HG02678 (cell line): ENCODE measurements around the gene SERF1B.
"Not testable (repeated sequence)": the region's sequence is repeated elsewhere in the genome, so short reads cannot be mapped to it uniquely, and the experiment has no call there.

Experiments used
- ATAC-seq: cut with Tn5 transposase; IDR thresholded peaks from one replicate; pipeline ENCODE4 v1.9.1; 2021; ENCODE audit warnings: mild to moderate bottlenecking, moderate library complexity; ENCODE audit not compliant: unreplicated experiment

SERF1B gene

DNA sequence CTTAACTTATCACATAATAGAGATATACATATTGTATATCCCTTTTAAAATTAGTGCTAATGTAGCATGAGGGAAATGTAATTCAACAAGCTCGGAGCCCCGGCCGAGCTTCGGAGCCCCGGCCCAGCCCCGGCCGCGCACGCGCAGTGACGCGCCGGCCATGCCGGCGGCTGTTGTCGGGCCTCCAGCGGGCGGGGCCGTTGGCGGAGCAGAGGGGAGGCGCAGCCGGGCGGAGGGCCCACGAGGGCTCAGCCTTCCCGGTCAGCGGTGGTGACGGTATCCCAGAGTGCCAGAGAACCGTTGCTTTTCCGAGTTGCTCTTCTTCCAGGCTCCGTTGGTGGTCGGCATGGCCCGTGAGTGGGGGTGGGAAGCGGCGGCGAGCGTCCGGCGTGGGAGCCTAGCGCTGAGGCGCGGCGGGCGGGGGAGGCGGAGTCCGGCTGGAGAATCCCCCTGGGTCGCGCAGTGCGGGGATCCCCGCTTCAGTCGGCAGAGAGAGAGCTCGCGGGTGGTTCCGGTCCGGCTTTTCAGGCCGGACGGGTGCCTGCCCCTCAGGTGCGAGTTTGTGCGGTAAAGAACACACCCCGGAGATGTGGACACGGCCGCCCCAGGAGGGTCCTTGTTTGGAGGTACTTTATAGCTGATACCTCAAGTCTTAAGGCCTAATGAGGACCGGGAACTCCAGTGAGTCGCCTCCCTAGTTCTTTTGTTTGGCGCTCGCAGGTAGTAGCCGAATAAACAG, at the start of gene SERF1B:
SERF1B (plus strand) TSS at position 146 of the 739 bp plus-strand sequence; CDS start at position 347, 201 bp downstream.
- ATAC-seq, result peak; percentile 94

DNA sequence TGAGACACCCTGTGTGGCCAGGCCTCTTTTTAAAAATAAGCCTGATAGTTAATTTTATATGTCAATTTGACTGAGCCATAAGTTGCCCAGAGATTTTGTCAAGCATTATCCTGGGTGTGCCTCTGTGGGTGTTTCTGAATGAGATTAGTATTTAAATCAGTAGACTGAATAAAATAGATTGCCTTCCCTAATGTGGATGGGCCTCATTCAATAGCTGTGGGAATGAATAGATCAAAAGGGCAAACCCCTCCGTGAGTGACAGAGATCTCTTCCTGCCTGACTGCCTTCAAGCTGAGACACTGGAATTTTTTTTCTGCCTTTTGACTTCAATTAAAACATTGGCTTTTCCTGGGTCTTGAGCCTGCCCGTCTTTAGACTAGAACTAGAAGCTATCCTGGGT, 33.3 kb upstream of the SERF1B start:
- ATAC-seq, result not testable (repeated sequence)

DNA sequence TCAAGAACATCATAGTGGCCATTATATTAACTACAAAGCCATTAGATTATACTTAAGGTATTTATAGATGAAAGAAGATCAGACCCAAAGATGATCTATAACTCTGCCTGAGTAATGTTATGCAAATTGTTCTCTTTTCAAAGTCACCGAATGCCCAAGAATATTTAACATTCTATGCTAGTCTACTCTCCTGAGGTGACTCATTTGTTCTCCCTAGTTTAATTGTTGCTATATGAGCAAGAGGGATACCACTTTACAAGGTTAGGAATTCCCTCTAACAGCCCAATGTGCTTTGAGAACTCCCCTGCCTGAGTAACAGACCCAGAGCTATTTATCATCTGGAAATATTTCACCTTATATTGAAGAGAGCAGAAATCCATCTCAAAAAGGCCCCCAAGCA, 29.5 kb upstream of the SERF1B start:
- not testable (repeated sequence) for ATAC-seq

DNA sequence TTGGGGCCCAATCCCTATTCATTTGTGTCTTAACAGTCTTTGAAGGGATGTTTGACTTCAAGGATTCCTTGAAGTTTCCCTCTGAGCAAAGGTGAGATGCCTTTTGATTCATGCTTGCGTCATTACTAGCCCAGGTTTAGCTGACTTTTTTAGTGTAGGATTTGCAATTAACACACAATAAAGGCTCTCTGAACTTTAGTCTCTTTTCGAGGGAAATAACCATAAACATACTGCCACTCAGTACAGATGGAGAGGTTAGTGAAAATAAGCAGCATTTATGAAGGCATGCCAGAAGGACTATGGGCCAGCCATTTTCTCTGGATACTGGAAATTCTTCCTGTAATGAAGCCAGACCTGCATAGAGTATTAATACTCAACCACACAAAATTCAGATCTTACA, 4.4 kb upstream of the SERF1B start:
- ATAC-seq, result not testable (repeated sequence)

DNA sequence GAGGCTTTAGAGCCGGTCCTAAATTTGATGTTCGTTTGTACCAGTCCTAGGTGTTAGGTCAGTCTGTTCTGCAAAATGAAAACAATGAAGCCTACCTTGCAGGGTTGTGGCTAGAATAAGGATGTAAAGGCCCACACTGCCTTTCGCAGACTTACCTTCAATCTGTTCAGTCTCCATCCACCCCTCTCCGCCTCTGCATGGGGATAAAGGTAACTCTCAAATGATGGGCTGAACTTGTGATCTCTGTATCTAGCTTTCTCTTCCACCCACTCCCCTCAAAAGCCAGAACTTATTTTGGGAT, 744 bp downstream of the SERF1B start:
- peak; percentile 17 for ATAC-seq

DNA sequence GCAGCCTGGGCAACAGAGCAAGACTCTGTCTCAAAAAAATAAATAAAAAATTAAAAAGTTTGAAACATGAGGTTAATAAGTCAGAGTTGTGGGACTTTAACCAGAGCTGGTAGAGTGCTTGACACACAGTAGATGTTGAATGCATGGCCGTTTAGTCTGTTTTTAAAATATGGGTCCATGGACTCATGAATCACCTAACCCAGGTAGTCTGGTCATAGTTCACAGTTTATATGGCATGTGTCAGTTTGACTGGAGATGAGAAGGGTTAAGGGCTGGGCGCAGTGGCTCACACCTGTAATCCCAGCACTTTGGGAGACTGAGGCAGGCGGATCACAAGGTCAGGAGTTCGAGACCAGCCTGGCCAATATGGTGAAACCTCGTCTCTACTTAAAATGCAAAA, 6.2 kb downstream of the SERF1B start:
- not testable (repeated sequence) for ATAC-seq

DNA sequence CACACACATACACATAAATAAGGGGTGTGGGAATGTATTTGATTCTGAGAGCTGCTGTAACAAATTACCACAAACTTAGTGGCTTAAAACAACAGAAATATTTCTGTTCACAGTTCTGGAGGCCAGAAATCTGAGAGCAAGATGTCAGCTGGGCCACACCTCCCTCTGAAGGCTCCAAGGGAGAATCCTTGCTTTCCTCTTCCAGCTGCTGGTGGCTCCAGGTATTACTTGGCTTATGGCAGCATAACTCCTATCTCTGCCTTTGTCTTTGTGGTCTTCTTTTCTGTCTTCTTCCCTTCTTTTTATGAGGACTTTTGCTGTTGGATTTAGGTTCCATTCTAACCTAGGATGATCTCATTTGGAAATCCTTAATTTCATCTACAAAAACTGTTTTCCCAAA, 16.4 kb downstream of the SERF1B start:
- not testable (repeated sequence) for ATAC-seq

DNA sequence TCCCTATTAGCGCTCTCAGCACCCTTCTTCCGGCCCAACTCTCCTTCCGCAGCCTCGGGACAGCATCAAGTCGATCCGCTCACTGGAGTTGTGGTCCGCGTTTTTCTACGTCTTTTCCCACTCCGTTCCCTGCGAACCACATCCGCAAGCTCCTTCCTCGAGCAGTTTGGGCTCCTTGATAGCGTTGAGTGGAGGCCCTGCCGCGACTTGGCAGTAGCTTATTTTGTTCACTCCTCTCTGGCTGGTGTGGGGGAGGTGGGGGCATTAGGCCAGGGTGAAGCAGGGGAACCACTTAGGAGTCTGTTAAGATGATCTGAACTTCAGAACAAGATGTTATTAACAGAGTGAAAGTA, 24.7 kb downstream of the SERF1B start:
- ATAC-seq, result not testable (repeated sequence)

DNA sequence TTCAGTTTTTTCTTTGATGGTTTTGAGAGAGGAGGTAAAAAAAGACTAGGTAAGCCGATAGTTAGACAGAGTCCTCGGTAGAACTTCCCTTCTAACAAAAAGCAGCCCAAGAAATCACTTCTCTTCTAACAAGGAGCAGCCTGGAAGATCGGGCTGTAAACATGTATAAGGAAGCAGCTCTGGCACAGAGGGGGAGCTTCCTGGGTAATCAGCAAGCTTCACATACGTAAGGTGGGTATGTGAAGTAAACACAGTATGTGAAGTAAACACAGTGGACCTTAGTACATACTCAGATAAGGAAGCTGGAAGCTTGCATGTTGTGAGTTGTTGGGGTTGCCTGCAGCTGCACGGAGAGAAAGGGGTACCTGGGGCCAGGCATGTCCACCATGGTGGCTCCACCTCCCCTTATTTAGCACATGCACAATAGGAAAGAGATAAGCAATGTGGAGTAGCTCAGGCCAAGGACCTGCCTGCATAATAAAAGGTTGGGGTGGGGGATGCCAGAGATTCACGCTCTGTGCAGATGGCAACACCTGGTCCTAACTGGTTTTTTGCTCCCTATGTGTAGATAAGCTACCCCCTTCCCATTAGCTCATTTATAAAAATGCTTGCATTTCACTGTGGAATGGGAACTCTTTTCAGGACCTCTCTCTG, 31.4 kb downstream of the SERF1B start:
- not testable (repeated sequence) for ATAC-seq

DNA sequence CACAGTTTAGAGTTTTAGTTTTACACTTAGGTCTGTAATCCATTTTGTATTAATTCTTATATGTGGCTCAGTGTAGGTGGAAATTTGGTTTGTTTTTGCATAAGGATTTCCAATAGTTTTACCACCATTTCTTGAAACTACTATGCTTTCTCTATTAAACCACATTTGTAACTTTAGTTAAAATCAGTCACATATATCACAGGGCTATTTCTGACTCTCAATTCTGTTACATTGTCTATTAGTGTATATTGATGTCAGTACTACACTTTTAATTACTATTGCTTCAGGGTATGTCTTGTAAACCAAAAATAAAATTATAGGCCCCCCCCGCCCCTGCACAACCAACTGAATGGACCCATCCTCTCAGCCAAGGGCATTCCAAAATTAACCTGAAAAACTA, 32.1 kb downstream of the SERF1B start:
- not testable (repeated sequence) for ATAC-seq

DNA sequence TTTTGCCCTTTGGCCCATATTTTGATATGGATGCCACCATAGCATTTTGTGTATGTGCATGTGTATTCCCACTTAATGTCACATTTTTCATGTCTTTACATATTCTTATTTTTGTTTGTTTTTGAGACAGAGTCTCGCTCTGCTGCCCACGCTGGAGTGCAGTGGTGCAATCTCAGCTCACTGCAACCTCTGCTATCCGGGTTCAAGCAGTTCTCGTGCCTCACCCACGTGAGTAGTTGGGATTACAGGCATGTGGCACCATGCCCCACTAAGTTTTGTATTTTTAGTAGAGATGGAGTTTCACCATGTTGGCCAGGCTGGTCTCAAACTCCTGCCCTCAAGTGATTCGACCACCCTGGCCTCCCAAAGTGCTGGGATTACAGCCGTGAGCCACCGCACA, 52.6 kb downstream of the SERF1B start:
- not testable (repeated sequence) for ATAC-seq

DNA sequence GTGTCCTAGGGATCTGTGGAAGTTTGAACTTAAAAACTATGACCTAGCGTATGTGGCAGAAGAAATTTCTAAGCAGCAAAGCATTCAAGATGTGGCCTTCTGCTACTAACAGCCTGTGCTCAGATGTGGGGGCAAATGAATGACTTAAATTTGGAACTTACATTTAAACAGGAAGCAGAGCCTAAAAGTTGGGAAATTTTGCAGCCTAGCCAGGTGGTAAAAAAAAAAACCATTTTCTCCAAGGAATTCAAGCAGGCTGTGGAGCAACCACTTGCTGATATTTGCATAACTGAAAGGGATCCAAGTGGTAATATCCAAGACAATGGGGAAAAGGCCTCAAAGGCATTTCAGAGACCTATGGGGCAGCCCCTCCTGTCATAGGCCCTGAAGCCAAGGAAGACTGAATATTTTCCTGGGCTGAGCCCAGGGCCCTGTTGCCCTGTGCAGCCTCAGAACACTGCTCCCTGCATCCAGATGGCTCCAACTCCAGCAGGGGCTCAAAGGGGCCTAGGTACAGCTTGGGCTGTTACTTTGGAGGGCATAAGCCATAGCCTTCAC, 63.9 kb downstream of the SERF1B start:
- not testable (repeated sequence) for ATAC-seq

DNA sequence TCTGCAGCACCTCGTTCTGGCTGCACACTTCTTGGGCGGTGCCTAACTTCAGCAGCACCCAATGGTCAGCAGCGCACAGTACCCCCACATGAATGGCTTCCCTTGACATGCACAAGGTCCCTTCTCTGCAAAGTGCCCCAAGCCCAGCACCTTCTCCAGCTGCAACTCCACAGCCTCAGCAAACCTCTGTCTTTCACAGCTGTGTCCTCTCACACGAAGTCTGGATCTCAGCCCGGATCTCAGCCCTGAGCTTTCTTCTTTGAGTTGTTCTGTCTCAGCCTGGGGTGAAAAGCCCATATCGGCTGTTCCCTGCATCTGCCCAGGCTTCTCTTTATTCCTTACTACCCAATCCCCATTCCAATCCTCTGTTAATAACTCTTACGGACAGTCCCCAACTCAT, 66.7 kb downstream of the SERF1B start:
- not testable (repeated sequence) for ATAC-seq
